NCI-H2081 (cell line): ENCODE data around the gene CORO2B.
"Not testable (repeated sequence)": the region's sequence is repeated elsewhere in the genome, so short reads cannot be mapped to it uniquely, and the experiment has no call there.

Experiments
- DNase-seq, 2 experiments: peaks; one replicate each; lab custom pipeline; 2025; lab: John Stamatoyannopoulos, UW

CORO2B gene

GRCh38 chr15:68730976-68731897 lies 152.4 kb downstream of the CORO2B start:
- no peak for DNase-seq

DNA sequence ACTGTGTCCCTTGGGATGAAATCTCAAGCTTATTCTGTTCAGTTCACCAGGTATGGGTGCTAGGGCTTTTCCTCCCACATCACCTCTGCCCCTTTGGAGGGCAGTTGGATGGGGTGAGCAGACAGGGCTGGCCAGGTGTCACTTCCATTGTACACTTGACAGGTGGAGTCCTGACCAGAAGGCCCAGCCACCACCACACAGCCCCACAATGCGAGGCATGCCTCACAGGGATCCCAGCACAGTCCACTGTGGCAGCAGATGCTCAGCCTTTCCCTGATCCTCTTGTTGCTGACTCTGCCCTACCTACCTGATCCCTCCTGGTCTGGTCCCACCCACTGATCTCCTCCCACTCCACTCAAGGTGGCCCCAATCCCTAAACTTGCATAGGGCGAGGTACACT lies 153.7 kb downstream of the CORO2B start:
- no peak for DNase-seq

GRCh38 chr15:68733666-68734065 lies 154.9 kb downstream of the CORO2B start:
- DNase-seq = no peak

DNA sequence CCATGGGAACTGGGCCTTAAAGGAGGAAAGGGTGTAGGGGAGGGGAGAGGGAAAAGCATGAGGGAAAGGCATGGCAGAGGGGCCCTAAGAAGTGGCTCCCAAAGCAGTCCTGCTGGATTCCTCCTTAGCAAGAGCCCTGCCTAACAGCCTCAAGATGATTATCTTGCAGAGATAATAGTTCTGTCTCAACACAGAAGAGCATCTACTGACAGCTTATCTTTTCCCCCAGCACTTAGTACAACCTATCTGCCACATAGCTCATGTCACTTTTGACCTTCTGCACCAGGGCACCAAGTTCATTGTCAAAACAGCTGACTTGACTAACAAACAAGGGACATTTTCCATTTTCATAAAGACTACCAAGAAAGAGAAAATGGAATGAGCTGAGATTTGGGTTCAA lies 155.6 kb downstream of the CORO2B start:
- no peak for DNase-seq

- DNase-seq = no peak
These were observed 156.1 kb downstream of the CORO2B start for GRCh38 chr15:68734881-68735280.

GRCh38 chr15:68735610-68736009 lies 156.8 kb downstream of the CORO2B start:
- no peak for DNase-seq

DNA sequence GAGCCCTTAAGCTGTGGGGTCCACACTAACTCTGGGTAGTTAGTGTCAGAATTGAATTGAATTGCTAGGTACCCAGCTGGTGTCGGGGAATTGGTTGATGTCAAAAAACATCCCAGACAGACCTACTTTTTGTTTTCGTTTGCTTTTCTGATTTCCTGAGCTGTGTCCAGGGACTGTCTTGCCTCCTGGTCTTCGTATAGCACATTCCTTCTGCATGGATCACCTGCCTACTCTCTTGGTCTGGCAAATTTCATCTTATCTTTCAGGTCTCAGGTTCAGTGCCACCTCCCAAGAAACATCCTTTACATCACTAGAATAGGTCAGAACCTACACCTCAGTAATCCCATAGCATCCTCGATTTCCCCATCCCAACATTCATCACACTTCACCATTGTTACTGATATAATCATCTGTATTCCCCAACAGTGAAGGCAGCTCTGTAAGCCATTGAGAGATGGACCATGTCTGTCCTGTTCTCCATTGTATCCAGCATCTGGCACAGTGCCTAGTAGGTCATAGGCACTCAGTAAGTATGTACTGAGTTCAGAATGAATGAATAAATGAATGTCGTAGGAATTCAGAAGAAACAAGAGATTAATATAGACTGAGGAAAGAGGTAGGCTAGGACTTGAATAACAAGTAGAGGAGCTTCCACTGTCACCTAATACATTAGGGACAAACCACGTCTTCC lies 160.7 kb downstream of the CORO2B start:
- DNase-seq = no peak

- no peak for DNase-seq
These were observed 164.5 kb downstream of the CORO2B start for GRCh38 chr15:68743256-68743655.

- no peak for DNase-seq
These were observed 170.6 kb downstream of the CORO2B start for GRCh38 chr15:68749365-68749764.

DNA sequence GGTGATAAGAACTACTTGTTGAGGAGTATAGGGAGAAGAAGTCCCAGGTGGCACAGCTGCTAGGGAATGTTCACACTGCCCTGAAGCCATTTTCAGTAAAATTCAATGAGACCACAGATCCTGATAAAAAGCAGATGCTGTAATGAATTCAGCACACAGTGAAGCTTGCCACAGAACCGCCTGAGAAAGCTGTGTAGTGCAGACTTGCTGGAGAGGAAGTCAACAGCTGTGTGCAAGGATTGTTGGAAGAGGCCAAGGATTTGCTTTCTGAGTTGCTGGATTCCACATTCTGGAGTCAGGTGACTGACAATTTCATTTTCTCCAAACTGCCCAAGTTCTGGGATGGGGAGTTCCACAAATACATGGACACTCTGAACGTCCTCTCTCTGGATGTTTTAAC lies 171.0 kb downstream of the CORO2B start:
- no peak for DNase-seq

DNA sequence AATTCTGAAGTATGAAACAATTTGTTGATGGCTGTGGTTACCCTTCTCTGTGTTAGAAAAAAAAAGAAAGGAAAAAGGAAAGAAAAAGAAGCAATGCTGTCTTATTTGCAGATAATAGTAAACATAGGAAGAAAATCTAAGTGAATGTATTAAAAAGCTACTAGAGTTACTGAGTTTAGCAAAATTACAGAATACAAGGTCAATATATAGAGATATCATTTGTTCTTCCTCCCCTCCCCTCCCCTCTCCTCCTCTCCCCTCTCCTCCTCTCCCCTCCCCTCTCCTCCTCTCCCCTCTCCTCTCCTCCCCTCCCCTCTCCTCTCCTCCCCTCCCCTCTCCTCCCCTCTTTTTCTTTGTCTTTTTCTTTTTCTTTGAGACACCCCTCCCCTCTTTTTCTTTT lies 172.8 kb downstream of the CORO2B start:
- no peak for DNase-seq

GRCh38 chr15:68755731-68756130 lies 176.9 kb downstream of the CORO2B start:
- DNase-seq = no peak

DNA sequence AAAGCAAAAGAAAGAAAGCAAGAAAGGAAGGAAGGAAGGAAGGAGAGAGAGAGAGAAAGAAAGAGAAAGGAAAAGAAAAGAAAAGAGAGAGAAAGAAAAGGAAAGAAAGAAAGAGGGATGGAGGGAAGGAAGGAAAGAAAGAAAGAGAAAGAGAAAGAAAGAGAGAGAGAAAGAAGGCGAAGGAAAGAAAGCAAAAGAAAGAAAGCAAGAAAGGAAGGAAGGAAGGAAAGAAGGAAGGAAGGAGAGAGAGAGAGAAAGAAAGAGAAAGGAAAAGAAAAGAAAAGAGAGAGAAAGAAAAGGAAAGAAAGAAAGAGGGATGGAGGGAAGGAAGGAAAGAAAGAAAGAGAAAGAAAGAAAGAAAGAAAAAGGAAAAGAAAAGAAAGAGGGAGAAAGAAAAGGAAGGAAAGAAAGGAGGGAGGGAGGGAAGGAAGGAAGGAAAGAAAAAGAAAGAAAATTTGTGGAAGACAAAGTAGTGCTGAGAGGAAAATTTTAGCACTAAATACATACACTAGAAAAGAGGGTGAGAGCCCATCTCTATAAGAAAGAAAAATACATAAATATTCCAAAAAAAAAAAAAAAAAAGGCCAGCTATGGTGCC lies 181.3 kb downstream of the CORO2B start:
- not testable (repeated sequence) for DNase-seq

DNA sequence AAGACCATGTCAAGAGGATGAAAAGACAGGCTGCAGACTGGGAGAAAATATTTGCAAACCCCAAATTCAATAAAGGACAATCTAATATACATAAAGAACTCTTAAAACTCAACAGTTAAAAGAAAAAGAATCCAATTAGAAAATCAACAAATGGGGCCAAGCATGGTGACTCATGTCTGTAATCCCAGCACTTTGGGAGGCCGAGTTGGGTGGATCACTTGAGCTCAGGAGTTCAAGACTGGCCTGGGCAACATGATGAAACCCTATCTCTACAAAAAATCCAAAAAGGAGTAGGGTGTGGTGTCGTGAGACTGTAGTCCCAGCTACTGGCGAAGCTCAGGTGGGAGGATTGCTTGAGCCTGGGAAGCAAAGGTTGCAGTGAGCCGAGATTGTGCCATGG lies 184.3 kb downstream of the CORO2B start:
- no peak for DNase-seq

DNA sequence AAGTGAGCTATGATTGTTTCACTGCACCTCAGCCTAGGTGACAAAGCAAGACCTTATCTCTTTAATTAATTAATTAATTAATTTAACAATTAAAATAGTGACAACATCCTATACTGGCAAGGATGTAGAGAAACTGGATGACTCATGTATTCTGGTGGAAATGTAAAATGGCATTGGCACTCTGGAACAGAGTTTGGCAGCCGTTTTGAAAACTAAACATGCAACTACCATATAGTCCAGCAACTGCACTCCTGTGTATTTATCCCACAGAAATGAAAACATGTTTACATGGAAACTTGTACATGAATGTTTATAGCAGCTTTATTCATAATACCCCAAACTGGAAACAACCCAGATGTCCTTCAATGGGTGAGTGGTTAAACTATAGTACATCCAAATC lies 185.3 kb downstream of the CORO2B start:
- no peak for DNase-seq

DNA sequence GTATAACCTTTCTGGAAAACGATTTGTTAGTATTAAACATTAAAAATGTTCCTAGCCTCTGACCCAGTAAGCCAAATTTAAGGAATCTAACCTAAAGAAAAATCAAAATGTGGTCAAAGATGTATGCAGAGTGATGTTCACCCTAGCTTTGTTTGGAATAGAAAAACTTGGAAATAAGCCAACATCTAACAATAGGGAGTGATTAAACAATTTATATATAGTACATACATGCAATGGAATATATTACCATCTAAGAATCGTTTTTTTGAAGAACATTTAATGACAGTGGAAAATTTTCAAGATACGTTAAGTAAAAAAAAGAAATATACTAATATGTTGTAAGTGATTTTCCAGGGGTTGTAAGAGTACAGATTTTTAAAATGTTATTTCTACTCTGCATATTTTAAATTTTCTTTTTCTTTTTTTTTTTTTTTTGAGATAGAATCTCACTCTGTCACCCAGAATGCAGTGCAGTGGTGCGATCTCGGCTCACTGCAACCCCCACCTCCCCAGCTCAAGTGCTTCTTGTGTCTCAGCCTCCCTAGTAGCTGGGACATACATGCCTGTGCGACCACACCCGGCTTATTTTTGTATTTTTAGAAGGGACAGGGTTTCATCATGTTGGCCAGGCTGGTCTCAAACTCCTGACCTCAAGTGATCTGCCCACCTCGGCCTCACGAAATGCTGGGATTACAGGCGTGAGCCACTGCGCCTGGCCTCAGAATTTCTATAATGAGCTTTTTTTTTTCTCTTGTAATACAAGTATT lies 187.0 kb downstream of the CORO2B start:
- peak in 1 of 2 experiments; percentile 23 for DNase-seq

DNA sequence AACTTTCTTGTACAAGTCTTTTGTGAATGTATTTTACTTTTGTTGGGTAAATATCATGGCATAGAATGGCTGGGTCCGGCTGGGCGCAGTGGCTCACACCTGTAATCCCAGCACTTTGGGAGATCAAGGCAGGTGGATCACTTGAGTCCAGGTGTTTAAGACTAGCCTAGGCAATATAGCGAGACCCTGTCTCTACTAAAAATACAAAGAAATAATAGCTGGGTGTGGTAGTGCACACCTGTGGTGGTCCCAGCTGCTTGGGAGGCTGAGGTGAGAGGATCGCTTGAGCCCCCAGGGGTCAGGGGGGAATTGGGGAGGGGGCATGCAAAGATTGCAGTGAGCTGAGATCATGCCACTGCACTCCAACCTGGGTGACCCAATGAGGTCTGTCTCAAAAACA lies 189.0 kb downstream of the CORO2B start:
- DNase-seq = no peak

GRCh38 chr15:68768321-68768720 lies 189.5 kb downstream of the CORO2B start:
- no peak for DNase-seq

DNA sequence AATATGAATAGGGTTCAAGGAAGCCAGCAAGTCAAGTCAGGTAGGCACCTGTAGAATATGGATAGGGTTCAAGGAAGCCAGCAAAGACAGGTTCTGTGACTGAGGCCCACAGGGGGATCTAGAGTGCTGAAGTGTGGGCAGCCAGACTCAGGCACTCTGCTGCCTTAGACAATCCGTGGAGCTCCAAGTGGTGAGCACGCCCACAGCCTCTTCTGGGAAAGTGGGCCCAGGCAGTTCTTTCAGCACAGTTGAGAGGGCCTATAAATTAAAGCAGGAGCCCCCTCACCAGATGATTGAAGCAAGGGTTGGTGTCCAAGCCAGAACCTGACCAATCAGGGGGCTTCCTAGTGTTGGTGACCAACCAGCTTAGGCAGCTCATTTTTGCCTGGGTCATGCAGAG lies 190.9 kb downstream of the CORO2B start:
- no peak for DNase-seq

DNA sequence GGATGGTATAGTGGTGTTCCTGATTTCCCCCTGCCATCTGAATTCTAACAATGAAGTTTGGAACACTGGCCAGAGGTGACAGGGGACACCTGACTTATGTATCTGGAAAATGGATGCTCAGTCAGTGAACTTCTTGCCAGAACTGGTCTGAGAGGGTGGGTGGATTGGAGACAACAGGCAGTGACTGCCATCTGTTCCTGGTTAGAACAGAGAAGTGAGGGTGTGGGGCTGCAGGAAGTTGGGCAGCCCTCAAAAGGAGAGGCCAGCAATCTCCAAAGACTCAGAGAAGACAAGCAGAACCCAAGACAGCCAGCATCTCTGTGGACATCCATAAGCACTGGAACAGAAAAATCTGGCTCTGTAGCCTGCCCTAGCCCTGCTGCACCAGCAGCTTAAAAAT lies 191.4 kb downstream of the CORO2B start:
- DNase-seq = no peak

DNA sequence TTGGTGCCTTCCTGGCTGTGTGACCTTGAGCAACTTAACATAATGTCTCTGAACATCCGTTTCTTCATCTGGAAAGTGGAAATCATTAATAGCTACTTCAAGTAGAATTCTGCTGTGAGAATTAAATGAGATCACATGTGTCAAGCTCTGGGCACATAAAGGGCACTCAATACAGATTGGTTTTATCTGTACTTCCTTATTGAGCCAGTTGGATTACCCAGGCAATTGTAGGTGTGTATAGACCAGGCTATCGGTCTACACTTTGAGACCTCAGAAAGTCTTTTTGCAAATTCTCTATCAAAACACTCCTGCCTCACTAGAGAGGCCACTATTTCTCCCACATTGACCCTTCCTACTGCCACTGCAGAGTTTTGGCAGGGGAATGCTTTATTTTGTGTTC lies 194.2 kb downstream of the CORO2B start:
- DNase-seq = no peak

DNA sequence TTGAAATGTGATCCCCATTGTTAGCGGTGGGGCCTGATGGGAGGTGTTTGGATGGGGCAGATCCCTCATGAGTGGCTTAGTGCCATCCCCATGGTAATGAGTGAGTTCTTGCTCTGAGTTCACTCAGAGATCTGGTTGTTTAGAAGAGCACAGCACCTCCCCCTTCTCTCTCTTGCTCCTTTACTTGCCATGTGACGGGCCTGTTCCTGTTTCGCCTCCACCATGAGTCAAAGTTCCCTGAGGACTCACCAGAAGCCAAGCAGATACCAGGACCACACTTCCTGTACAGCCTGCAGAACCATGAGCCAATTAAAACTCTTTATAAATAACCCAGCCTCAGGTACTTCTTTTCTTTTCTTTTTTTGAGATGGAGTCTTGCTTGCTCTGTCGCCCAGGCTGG lies 195.3 kb downstream of the CORO2B start:
- no peak for DNase-seq
